Neuronal stem cell (in vitro differentiated cells): ENCODE measurements around the gene PTPRT.

ENCODE experiments used
- DNase-seq: peaks from one replicate; pipeline ENCODE4 v3.0.0-alpha.2; 2013; ENCODE audit warnings: low spot score
- H2AFZ ChIP-seq: one replicate; pipeline ENCODE4 v1.6.1; 2013; ENCODE audit warnings: mild to moderate bottlenecking, low read length, inconsistent platforms
- H2AK5ac ChIP-seq: 2 replicates; pipeline ENCODE4 v1.6.1; 2013; ENCODE audit warnings: low read depth, mild to moderate bottlenecking, inconsistent platforms, low read length, moderate library complexity, mixed read lengths
- H2BK120ac ChIP-seq: 2 replicates; pipeline ENCODE4 v1.6.1; 2013; ENCODE audit warnings: low read depth, mild to moderate bottlenecking, inconsistent platforms, low read length, moderate library complexity, mixed read lengths
- H2BK12ac ChIP-seq: one replicate; pipeline ENCODE4 v1.6.1; 2013; ENCODE audit warnings: low read length, inconsistent platforms
- H2BK15ac ChIP-seq: 2 replicates; pipeline ENCODE4 v1.6.1; 2013; ENCODE audit warnings: mild to moderate bottlenecking, low read length, inconsistent platforms, mixed read lengths
- H2BK5ac ChIP-seq: one replicate; pipeline ENCODE4 v1.6.1; 2013; ENCODE audit warnings: inconsistent platforms, mild to moderate bottlenecking, low read length, moderate library complexity
- H3K14ac ChIP-seq: one replicate; pipeline ENCODE4 v1.6.1; 2013; ENCODE audit warnings: low read length, inconsistent platforms
- H3K18ac ChIP-seq: 2 replicates; pipeline ENCODE4 v1.6.1; 2013; ENCODE audit warnings: low read length, inconsistent platforms
- H3K23ac ChIP-seq: 2 replicates; pipeline ENCODE4 v1.6.1; 2013; ENCODE audit warnings: low read depth, mild to moderate bottlenecking, mixed read lengths, low read length, inconsistent platforms; ENCODE audit not compliant: poor library complexity
- H3K27ac ChIP-seq: replicated peaks from 3 replicates; pipeline ENCODE4 v1.5.1; 2013; ENCODE audit warnings: low read length, inconsistent platforms
- H3K27me3 ChIP-seq, 3 experiments: 2 replicates each; pipeline ENCODE4 v1.6.1; 2013; ENCODE audit warnings: low read length in 3 of 3, mild to moderate bottlenecking in 2 of 3, inconsistent platforms in 1 of 3, low read depth in 1 of 3, mixed read lengths in 1 of 3, moderate library complexity in 1 of 3; ENCODE audit not compliant: control insufficient read depth in 3 of 3, insufficient read depth in 3 of 3
- H3K36me3 ChIP-seq, 2 donors: replicated peaks in 1 of 2; 2 replicates each; pipeline ENCODE4 v1.6.1; 2013; ENCODE audit warnings: low read length in 2 of 2; ENCODE audit not compliant: control insufficient read depth in 2 of 2, insufficient read depth in 2 of 2
- H3K4ac ChIP-seq: 2 replicates; pipeline ENCODE4 v1.6.1; 2013; ENCODE audit warnings: inconsistent platforms, mild to moderate bottlenecking, low read length, moderate library complexity
- H3K4me1 ChIP-seq, 2 donors: 1 replicate in 1 of 2; 2 replicates in 1 of 2; pipeline ENCODE4 v1.6.1; 2013; ENCODE audit warnings: low read length in 2 of 2, low read depth in 1 of 2; ENCODE audit not compliant: control insufficient read depth in 2 of 2, insufficient read depth in 1 of 2
- H3K4me2 ChIP-seq: one replicate; pipeline ENCODE4 v1.6.1; 2013; ENCODE audit warnings: mild to moderate bottlenecking, low read length, inconsistent platforms; ENCODE audit not compliant: insufficient read depth, poor library complexity, severe bottlenecking
- H3K4me3 ChIP-seq, 2 donors: 2 replicates each; pipeline ENCODE4 v1.5.1; 2013; ENCODE audit warnings: low read length in 2 of 2, mild to moderate bottlenecking in 2 of 2, inconsistent platforms in 1 of 2, moderate library complexity in 1 of 2
- H3K79me1 ChIP-seq: one replicate; pipeline ENCODE4 v1.6.1; 2013; ENCODE audit warnings: low read depth, mild to moderate bottlenecking, inconsistent platforms, low read length, moderate library complexity
- H3K9ac ChIP-seq: one replicate; pipeline ENCODE4 v1.6.1; 2013; ENCODE audit warnings: mild to moderate bottlenecking, low read depth, low read length, inconsistent platforms; ENCODE audit not compliant: poor library complexity
- H3K9me3 ChIP-seq, 2 donors: replicated peaks in 1 of 2; 2 replicates each; pipeline versions ENCODE3 to v1.6.1; 2013; ENCODE audit warnings: low read length in 2 of 2, mild to moderate bottlenecking in 2 of 2, inconsistent platforms in 1 of 2, low read depth in 1 of 2, mixed read lengths in 1 of 2, moderate library complexity in 1 of 2; ENCODE audit not compliant: control insufficient read depth in 2 of 2, insufficient read depth in 1 of 2
- H4K8ac ChIP-seq: one replicate; pipeline ENCODE4 v1.6.1; 2013; ENCODE audit warnings: low read depth, mild to moderate bottlenecking, inconsistent platforms, low read length, moderate library complexity
- H4K91ac ChIP-seq: one replicate; pipeline ENCODE4 v1.6.1; 2013; ENCODE audit warnings: low read length, low read depth, mild to moderate bottlenecking, inconsistent platforms; ENCODE audit not compliant: poor library complexity
- WGBS, 2 donors: extraction: QIAGEN DNeasy Blood & Tissue Kit; methylation state at CpG; one replicate each; pipeline ENCODE4 v1.1.7; 2013; ENCODE audit warnings: missing lambda C conversion rate in 2 of 2, mixed read lengths in 1 of 2; ENCODE audit not compliant: insufficient read length in 2 of 2, insufficient replicate concordance in 1 of 2; ENCODE audit errors: extremely low coverage in 2 of 2; 5-methylcytosine and 5-hydroxymethylcytosine counted together

Gene PTPRT

GRCh38 chr20:42309050-42309449, 880.7 kb downstream of the PTPRT start:
- H3K27ac ChIP-seq = no peak overlapping the region
- no peak overlapping the region for H2BK120ac ChIP-seq
- no peak overlapping the region for H3K23ac ChIP-seq
- no peak overlapping the region for H2AK5ac ChIP-seq
- no peak overlapping the region for H2BK5ac ChIP-seq
- H2AFZ ChIP-seq = no peak overlapping the region
- no peak for DNase-seq
- H2BK15ac ChIP-seq = no peak overlapping the region
- H3K4me2 ChIP-seq = no peak overlapping the region
- no peak overlapping the region for H3K9ac ChIP-seq
- H3K9me3 ChIP-seq = no peaks in the 10 kb centered on the region
- no peaks in the 10 kb centered on the region for H3K79me1 ChIP-seq
- H3K27me3 ChIP-seq = no peaks in the 10 kb centered on the region
- no peak overlapping the region for H2BK12ac ChIP-seq
- no peaks in the 10 kb centered on the region for H3K4me1 ChIP-seq
- H4K8ac ChIP-seq = no peak overlapping the region
- no peak overlapping the region for H4K91ac ChIP-seq
- no peak overlapping the region for H3K4ac ChIP-seq
- H3K4me3 ChIP-seq = no peak overlapping the region
- WGBS, 2 donors = no CpG with 5 or more reads among the region's 4 CpGs
- H3K14ac ChIP-seq = no peak overlapping the region
- H3K18ac ChIP-seq = no peak overlapping the region
- H3K36me3 ChIP-seq = no peaks in the 10 kb centered on the region

- Histone ChIP-seq H3K4me3 (no peak overlapping the region), H3K4me1 (no peaks in the 10 kb centered on the region), H3K27ac (no peak overlapping the region), H3K23ac (no peak overlapping the region), H2BK5ac (no peak overlapping the region), H2BK12ac (no peak overlapping the region), H4K8ac (no peak overlapping the region), H2BK15ac (no peak overlapping the region), H2BK120ac (no peak overlapping the region), H4K91ac (no peak overlapping the region), H3K18ac (no peak overlapping the region), H3K79me1 (no peaks in the 10 kb centered on the region), H3K4ac (no peak overlapping the region), H3K14ac (no peak overlapping the region), H3K36me3 (no peaks in the 10 kb centered on the region), H2AFZ (no peak overlapping the region), H3K9ac (no peak overlapping the region), H3K27me3 (no peaks in the 10 kb centered on the region), H3K9me3 (no peaks in the 10 kb centered on the region), H2AK5ac (no peak overlapping the region), H3K4me2 (no peak overlapping the region)
- no peak for DNase-seq
- WGBS, 2 donors = no CpG with 5 or more reads among the region's 4 CpGs
Measured at GRCh38 chr20:42308171-42308570, 881.5 kb downstream of the PTPRT start.

- Histone ChIP-seq H3K36me3 (no peaks in the 10 kb centered on the region), H3K9me3 (no peaks in the 10 kb centered on the region), H2BK12ac (no peak overlapping the region), H3K4me2 (no peak overlapping the region), H3K79me1 (no peaks in the 10 kb centered on the region), H2AK5ac (no peak overlapping the region), H2BK120ac (no peak overlapping the region), H4K91ac (no peak overlapping the region), H3K4me3 (no peak overlapping the region), H3K27me3 (no peaks in the 10 kb centered on the region), H3K27ac (no peak overlapping the region), H4K8ac (no peak overlapping the region), H3K18ac (no peak overlapping the region), H3K14ac (no peak overlapping the region), H3K4ac (no peak overlapping the region), H2AFZ (no peak overlapping the region), H3K9ac (no peak overlapping the region), H3K4me1 (no peaks in the 10 kb centered on the region), H2BK15ac (no peak overlapping the region), H2BK5ac (no peak overlapping the region), H3K23ac (no peak overlapping the region)
- WGBS, 2 donors = no CpG with 5 or more reads among the region's 3 CpGs
- no peak for DNase-seq
Measured at GRCh38 chr20:42295592-42295991, 894.1 kb downstream of the PTPRT start.

GRCh38 chr20:42294976-42295375, 894.7 kb downstream of the PTPRT start:
- Histone ChIP-seq H3K4ac (no peak overlapping the region), H4K8ac (no peak overlapping the region), H3K36me3 (no peaks in the 10 kb centered on the region), H3K14ac (no peak overlapping the region), H3K4me3 (no peak overlapping the region), H3K79me1 (no peaks in the 10 kb centered on the region), H4K91ac (no peak overlapping the region), H2BK15ac (no peak overlapping the region), H3K9ac (no peak overlapping the region), H2BK120ac (no peak overlapping the region), H2BK5ac (no peak overlapping the region), H2AFZ (no peak overlapping the region), H3K18ac (no peak overlapping the region), H3K27me3 (no peaks in the 10 kb centered on the region), H3K23ac (no peak overlapping the region), H3K9me3 (no peaks in the 10 kb centered on the region), H3K27ac (no peak overlapping the region), H3K4me1 (no peaks in the 10 kb centered on the region), H2BK12ac (no peak overlapping the region), H3K4me2 (no peak overlapping the region), H2AK5ac (no peak overlapping the region)
- no peak for DNase-seq
